ENCODE data around the gene DNAJC28.

DNA sequence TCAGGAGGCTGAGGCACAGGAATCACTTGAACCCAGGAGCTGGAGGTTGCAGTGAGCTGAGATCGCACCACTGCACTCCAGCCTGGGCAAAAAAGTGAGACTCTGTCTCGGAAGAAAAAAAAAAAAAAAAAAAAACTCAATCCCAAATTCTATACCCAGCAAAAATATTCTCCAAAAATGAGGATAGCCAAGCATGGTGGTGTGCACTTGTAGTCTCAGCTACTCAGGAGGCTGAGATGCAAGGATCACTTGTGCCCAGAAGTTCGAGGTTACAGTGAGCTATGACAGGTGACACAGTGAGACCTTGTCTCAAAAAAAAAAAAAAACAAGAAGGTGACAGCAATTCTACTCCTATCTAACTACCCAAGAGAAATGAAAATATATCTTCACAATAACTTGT lies 18.2 kb downstream of the DNAJC28 start:
- TF ChIP-seq, protein P1, sequence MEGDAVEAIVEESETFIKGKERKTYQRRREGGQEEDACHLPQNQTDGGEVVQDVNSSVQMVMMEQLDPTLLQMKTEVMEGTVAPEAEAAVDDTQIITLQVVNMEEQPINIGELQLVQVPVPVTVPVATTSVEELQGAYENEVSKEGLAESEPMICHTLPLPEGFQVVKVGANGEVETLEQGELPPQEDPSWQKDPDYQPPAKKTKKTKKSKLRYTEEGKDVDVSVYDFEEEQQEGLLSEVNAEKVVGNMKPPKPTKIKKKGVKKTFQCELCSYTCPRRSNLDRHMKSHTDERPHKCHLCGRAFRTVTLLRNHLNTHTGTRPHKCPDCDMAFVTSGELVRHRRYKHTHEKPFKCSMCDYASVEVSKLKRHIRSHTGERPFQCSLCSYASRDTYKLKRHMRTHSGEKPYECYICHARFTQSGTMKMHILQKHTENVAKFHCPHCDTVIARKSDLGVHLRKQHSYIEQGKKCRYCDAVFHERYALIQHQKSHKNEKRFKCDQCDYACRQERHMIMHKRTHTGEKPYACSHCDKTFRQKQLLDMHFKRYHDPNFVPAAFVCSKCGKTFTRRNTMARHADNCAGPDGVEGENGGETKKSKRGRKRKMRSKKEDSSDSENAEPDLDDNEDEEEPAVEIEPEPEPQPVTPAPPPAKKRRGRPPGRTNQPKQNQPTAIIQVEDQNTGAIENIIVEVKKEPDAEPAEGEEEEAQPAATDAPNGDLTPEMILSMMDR (IDR thresholded peaks at IDR 0.05), result no peak
- TF ChIP-seq TCF7L2 (IDR thresholded peaks at IDR 0.05; ENCODE audit: low read depth, low read length) (no peak), POLR2AphosphoS5 (IDR thresholded peaks at IDR 0.05; ENCODE audit: low read depth, low read length) (no peak)
